LNCaP clone FGC (cell line): Measurements from ENCODE around the gene CDH6.

Experiments
- DNase-seq: peaks from one replicate; pipeline ENCODE4 v3.0.0-alpha.2; 2011; ENCODE audit warnings: low read depth
- H3K4me3 ChIP-seq: 2 replicates; pipeline ENCODE4 v1.5.1; 2011; ENCODE audit warnings: mild to moderate bottlenecking, low read depth, low read length, control low read depth
- TF ChIP-seq, protein P1 (sequence below): IDR thresholded peaks from 2 replicates; pipeline ENCODE4 v1.5.1; 2012; ENCODE audit warnings: mild to moderate bottlenecking; ENCODE audit not compliant: control insufficient read depth, insufficient read depth; ENCODE audit errors: extremely low read depth

Gene CDH6

DNA sequence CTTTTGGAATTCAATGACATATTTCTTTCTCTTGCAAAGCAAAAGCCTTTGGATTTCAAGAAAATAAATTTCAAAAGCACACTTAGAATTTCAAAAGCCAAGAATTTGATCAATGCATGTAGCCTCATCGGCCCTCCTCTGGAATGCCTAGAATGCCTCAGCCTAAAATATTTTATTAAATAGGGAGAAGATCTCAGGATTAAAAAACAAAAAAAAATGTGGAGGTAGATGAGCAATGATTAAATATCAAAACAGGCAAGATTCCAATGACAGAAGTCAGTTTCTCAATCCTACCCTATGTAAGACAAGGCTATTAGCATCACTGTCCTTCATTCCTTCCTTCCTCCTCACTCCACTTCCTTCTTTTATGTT is 169.0 kb downstream of the CDH6 start:
- H3K4me3 ChIP-seq = no peak overlapping the region
- no peak for DNase-seq
- TF ChIP-seq, protein P1, sequence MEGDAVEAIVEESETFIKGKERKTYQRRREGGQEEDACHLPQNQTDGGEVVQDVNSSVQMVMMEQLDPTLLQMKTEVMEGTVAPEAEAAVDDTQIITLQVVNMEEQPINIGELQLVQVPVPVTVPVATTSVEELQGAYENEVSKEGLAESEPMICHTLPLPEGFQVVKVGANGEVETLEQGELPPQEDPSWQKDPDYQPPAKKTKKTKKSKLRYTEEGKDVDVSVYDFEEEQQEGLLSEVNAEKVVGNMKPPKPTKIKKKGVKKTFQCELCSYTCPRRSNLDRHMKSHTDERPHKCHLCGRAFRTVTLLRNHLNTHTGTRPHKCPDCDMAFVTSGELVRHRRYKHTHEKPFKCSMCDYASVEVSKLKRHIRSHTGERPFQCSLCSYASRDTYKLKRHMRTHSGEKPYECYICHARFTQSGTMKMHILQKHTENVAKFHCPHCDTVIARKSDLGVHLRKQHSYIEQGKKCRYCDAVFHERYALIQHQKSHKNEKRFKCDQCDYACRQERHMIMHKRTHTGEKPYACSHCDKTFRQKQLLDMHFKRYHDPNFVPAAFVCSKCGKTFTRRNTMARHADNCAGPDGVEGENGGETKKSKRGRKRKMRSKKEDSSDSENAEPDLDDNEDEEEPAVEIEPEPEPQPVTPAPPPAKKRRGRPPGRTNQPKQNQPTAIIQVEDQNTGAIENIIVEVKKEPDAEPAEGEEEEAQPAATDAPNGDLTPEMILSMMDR = no peak

DNA sequence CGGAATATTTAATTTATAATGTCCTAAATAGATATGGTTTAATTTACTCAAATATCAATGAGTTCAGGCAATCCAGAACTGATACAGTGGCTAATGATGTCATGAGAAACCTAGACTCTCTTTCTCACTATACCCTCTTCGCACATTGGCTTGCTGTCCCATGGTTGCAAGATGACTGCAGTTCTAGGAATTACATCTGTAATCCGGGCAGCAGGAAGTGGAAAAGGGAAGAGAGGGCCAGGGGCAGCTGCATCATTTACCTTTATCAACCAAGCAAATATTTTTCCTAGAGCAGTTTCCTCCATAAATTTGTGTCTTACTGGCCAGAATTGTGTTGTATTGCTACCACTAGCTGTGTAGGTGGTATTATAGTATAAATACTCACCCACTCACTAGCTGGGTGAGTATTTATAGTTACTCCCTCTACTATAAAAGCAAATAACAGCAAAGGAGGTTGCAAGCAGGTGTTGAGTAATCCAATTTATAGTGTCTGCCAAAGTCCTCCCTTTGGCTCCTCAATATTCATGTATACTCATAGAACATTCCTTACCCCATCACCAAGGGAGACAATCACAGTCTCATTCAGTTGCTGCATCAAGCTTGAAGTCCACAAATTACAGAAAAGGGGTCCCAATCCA is 169.6 kb downstream of the CDH6 start:
- H3K4me3 ChIP-seq = no peak overlapping the region
- no peak for DNase-seq
- TF ChIP-seq, protein P1 = no peak

GRCh38 chr5:31364881-31365636 is 171.6 kb downstream of the CDH6 start:
- no peak overlapping the region for H3K4me3 ChIP-seq
- TF ChIP-seq, protein P1 = no peak
- no peak for DNase-seq

DNA sequence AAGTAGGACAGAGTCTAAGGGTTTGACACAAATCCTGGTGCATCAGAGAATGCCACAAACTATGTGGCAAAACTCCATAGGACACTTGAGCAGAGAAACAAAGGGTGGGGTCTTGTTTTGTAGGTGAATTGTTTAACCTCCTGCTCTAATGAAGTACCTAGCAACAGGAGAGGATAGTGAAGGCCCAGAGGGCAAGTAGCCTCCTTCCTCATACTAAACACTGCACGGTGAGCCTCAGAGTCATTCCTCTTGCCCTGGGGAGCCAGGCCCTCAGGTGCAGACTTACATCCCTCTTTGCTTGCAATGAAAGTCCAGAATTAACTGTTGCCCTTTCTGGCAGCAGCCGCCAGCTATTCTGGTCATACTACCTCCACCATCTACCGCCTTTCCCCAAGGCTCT is 172.3 kb downstream of the CDH6 start:
- no peak for DNase-seq
- no peak overlapping the region for H3K4me3 ChIP-seq
- TF ChIP-seq, protein P1 = no peak

- H3K4me3 ChIP-seq = no peak overlapping the region
- no peak for DNase-seq
- TF ChIP-seq, protein P1 = no peak
These were observed 173.5 kb downstream of the CDH6 start for GRCh38 chr5:31366941-31367340.

GRCh38 chr5:31372124-31372523 is 178.6 kb downstream of the CDH6 start:
- DNase-seq = no peak
- no peak overlapping the region for H3K4me3 ChIP-seq
- TF ChIP-seq, protein P1 = no peak
